H1 (cell line): Measurements from ENCODE around the gene GNAI2. TPM values are rescaled to one million over a fixed set of nuclear protein-coding genes. Genes with fewer than 3 reads are reported as not detected.

Source experiments
- PHF8 ChIP-seq: fragments of 200-600 bp; sonication (generic); conservative IDR thresholded peaks from 2 replicates; pipeline ENCODE4 v1.7.1; 2012; ENCODE audit warnings: low read depth, mild to moderate bottlenecking, inconsistent platforms, low read length, moderate library complexity
- TAF1 ChIP-seq: IDR thresholded peaks from 2 replicates; pipeline ENCODE4 v1.6.1; 2011; ENCODE audit warnings: mild to moderate bottlenecking, low read depth, low read length
- polyA plus RNA-seq, 7 experiments: library from polyadenylated mRNA; depleted of rRNA in 3 of 7; stranded (reverse) in 5 of 7; unstranded in 2 of 7; fragments of >200 nt in 5 of 7; fragments of 200-250 nt in 2 of 7; gene quantifications; 1 replicate in 5 of 7; 2 replicates in 1 of 7; 4 replicates in 1 of 7; pipeline versions ENCODE4 v1.2.1 to v1.2.3, GENCODE V29; 2011 to 2013; ENCODE audit warnings: missing spikeins in 2 of 7, mixed read lengths in 2 of 7
- total RNA-seq: library from RNA; stranded (reverse); fragmentation: NEBNext Ultra II Directional; extraction: Animal tissue kit (Norgen Biotek cat#: 25700); gene quantifications from 2 replicates; pipeline ENCODE4 v1.2.1, GENCODE V29; 2021

The GNAI2 gene
- total and polyA plus RNA-seq, 2 of the 8 experiments (the other 6 are each of a cell fraction or from before 2014, with no cell fraction given) = 168 to 539 TPM

- TF ChIP-seq TAF1 = no peak
- no peak for TF ChIP-seq PHF8
Observed at GRCh38 chr3:50242381-50242770, 6.4 kb downstream of the GNAI2 start (continued).
